MV-4-11 (cell line): ENCODE measurements around the gene PLA2G5.
"Not testable (repeated sequence)": the region's sequence is repeated elsewhere in the genome, so short reads cannot be mapped to it uniquely, and the experiment has no call there.

ENCODE experiments used
- DNase-seq: peaks from one replicate; lab custom pipeline; 2025; lab: John Stamatoyannopoulos, UW

The PLA2G5 gene

DNA sequence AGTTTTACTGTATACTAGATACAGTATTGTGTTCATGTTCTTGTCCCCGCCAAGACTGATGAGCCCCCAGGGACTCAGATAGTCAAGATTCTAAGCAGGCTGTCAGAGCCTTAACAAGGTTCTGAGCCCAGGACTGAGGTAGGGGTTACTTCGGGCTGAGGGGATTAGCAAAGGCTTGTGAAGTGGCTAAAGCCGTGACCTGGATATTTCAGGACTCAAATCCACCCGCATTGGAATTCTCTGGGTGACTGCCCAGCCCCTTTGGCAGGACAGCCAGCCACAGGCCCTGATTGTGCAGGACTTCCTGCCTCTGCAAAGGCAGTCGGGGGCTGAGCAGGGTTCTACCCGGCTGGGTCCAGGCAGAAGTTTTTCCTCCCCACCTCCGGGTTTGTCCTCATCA lies at the start of gene PLA2G5:
PLA2G5 (plus strand) TSS at position 321 of the 400 bp plus-strand sequence. CDS start 14,637 bp downstream, outside the sequence.
- DNase-seq: no peak

DNA sequence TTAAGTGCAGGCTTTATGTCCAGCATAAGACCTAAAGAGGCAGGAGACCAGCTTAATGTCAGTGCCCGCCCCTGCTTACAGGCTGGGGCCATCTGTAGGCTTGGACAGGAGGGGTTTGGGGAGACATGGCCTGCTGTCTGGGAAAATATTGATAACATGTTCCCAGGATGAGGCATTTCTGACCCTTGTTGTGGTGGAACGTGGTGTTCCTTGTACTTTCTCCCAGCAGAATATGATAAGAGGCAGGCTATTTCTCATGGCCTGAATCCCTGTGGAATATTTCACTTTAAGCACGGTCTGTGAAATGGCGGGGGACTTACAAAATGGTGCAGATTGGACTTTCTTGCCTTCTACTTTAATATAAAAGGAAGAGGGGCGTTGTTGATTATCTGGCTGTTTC lies 41.9 kb upstream of the PLA2G5 start:
- DNase-seq: no peak

DNA sequence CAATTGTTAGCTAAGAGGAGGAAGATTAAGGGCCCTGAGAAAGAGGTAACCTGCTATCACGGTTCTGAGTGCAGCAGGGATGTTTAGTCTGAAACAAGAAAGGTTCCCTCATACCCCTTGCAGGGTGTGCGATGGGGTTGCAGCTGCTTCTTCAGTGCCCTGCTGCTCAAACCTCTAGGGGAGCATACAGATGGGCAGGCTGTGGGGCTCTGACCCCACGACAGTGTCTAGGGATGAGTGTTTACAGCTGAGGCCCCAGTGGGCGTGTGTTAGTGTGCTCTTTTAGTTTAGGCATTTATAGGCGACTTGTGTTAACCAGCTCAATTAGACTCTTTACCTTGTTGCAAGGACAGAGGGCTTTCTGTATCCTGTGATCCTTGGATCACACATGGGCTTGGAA lies 41.3 kb upstream of the PLA2G5 start:
- DNase-seq: no peak

DNA sequence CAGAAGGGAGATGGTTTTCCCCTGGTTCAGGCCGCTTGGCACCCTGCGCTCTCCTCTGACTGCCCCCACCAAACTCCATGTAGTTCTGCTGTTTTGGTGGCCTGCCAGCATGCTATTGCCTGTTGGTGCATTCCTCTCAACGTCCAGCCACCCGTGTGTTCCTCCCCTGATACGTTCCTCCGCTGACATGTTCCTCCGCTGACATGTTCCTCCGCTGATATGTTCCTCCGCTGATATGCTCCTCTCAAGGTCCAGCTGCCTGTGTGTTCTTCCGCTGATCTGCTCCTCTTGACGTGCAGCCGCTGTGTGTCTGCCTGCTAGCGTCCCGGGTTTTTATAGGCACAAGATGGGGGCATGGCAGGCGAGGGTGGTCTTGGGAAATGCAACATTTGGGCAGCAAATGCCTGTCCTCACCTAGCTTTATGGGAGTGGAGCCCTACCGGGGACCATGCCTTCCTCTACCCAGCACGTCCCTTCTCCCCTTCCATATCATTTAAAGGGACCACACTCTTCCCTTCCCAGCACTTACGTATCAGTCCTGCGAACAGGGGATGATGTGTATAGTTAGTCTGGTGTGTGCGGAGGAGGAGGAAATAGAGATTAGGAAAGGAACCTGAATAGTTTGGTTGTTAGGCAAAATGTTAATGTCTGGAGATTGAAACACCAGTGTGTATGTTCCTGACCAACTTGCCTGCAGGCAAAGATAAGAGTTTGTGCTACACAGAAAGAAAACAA lies 40.6 kb upstream of the PLA2G5 start:
- no peak for DNase-seq

DNA sequence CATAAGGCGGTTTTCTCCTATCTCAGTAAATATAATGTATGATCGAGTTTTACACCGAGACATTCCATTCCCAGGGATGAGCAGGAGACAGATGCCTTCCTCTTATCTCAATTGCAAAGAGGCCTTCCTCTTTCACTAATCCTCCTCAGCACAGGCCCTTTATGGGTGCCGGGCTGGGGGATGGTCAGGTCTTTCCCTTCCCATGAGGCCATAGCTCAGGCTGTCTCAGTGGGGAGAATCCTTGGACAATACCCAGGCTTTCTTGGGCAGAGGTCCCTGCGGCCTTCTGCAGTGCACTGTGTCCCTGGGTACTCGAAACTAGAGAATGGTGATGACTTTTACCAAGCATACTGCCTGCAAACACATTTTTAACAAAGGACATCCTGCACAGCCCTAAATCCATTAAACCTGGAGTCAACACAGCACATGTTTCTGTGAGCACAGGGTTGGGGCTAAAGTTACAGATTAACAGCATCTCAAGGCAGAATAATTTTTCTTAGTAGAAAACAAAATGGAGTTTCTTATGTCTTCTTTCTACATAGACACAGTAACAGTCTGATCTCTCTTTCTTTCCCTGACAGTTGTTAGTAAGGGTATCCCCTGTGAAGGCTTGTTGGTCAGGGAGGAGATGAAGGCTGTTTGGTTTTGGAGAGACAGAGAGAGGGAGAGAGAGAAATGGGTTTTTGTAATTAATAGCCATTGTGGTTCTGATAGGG lies 39.4 kb upstream of the PLA2G5 start:
- DNase-seq: peak; percentile 41

DNA sequence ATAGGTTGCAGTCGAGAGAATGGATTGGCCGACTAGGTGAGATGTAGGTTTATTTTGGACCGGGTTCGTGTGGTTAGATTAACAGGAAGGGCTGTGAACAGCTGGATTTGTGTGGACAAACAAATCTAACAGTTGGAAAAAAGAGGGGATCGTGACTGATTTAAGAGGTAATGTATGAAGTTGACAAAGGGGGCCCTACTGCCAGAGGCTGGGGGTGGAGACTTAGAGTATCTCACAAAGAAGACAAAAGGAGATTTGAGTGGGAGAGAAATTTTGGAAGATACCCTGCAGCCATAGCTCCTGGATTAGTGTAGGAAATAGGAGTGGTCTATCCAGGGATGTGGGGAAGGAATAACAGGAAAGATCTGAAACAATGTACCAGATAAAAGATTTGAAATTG lies 38.8 kb upstream of the PLA2G5 start:
- DNase-seq: no peak

- DNase-seq: no peak
Measured at GRCh38 chr1:20031836-20032235, 38.2 kb upstream of the PLA2G5 start.

- DNase-seq: no peak
Measured at GRCh38 chr1:20032425-20032824, 37.6 kb upstream of the PLA2G5 start.

DNA sequence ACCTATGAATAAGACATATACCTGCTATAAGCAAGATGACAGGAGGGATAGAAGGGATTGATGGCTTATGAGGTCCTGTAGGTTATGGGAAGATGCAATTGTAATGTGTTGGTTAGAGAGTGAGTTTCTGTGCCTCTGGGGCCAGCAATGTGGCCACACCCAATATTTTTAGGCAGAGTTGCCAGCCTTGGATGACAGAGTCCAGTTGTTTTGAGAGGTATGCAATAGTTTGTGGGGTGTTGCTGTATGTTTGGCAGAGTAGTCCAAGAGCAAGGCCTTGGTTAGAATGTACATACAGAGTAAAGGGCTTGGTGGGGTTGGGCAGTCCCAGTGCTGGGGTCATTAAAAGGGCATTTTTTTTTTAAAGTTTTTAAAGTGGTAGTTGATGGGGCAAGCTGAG lies 36.6 kb upstream of the PLA2G5 start:
- no peak for DNase-seq

DNA sequence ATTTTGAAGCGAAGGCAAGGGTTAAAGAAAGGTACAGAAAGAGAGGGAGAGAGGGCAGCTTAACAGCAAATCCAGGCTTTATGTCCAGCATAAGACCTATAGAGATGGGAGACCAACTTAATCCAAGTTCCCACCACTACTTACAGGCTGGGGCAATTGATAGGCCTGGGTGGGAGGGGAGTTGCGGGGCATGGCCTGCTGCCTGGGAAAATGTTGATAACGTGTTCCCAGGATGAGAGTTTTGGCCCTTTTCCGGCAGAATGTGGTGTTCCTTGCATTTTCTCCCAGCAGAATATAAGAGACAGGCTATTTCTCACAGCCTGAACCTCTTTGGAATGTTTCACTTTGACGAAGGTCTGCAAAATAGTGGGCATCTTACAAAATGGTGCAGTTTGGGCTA lies 34.9 kb upstream of the PLA2G5 start:
- DNase-seq: no peak

DNA sequence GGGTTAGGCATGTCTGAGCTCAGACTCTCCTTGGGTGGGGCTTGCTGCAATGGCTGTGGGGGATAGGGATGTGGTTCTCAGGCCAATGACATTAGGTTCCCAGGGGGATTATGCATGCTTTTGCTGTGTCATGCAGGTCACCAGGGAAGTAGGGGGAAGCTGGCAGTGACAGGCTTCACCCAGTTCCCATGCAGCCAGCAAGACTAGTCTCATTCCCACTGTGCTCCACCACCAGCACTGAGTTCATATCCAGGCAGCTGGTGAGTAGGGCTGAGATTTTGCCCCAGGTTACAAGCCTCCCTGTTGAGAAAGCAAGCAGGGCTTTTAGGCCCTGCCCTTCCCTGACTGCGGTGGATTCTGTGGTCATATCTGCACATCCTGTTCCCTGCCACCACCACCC lies 32.1 kb upstream of the PLA2G5 start:
- peak; percentile 52 for DNase-seq

DNA sequence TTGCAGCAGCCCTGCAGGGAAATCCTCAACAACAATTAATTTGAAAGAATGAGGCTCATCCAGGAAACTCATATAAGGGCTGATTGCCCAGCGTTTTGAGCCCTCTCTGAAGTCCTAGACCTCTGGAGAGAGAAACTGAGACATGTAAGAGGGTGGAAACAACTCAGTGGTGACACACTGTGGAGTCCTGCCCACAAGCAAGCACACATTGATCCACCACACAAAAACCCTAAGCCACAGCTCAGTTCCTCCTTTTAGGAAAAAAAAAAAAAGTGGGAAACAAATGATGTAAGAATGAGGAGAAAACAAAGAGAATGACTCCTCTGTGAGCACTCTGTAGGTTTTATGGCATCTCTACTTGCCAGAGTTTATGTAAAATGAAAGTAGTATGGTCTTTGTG lies 22.9 kb upstream of the PLA2G5 start:
- DNase-seq: peak; percentile 93

GRCh38 chr1:20048563-20048962 lies 21.4 kb upstream of the PLA2G5 start:
- DNase-seq: no peak

DNA sequence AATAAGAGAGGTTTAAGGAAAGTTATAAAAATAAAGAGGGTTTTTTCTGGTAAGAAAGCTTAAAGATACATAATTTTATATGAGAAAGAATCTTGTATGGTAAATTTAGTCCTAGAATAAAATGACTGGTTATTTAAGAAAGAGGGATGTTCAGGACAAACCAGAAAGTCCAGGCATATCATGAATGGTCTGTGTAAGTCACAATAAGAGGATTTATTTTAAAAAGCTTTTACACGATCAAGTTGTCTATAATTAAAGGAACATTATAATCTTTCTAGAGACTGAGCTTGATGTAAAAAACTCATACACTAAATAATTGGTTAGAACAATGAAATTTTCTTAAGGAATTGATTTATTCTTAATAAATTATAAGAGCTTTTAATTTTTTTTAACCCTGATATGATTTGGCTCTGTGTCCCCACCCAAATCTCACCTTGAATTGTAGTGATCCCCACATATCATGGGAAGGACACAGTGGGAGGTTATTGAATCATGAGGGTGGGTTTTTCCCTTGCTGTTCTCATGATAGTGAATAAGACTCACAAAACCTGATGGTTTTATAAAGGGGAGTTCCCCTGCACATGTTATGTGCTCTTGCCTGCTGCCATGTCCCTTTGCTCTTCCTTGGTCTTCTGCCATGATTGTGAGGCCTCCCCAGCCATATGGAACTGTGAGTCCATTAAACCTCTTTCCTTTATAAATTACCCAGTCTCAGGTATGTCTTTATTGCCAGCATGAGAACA lies 20.8 kb upstream of the PLA2G5 start:
- not testable (repeated sequence) for DNase-seq

- DNase-seq: peak; percentile 37
Measured at GRCh38 chr1:20051218-20051829, 18.7 kb upstream of the PLA2G5 start.

- DNase-seq: no peak
Measured at GRCh38 chr1:20052386-20052785, 17.6 kb upstream of the PLA2G5 start.

GRCh38 chr1:20057886-20058420 lies 12.0 kb upstream of the PLA2G5 start:
- no peak for DNase-seq

GRCh38 chr1:20058531-20058930 lies 11.5 kb upstream of the PLA2G5 start:
- DNase-seq: peak; percentile 94

DNA sequence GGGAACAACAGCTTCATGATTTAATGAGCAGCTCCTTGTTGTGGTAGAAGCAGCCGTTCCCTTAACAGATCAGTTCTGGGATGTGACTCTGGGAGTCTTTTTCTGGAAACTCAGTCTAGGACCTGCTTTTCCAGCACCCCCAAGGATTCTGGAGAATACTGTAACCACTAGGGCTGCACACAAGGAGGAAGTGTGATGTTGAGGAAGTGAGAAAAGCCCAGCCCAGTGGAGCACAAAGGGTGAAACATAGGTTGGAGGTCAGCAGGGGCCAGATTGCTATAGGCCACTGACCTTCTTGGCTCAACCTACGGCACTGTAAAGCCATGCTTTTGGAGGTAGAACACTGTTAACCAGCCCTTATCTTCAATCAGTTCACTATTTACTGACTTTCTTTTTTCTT lies 10.1 kb upstream of the PLA2G5 start:
- DNase-seq: peak; percentile 82

GRCh38 chr1:20060791-20061190 lies 9.2 kb upstream of the PLA2G5 start:
- DNase-seq: not testable (repeated sequence)

DNA sequence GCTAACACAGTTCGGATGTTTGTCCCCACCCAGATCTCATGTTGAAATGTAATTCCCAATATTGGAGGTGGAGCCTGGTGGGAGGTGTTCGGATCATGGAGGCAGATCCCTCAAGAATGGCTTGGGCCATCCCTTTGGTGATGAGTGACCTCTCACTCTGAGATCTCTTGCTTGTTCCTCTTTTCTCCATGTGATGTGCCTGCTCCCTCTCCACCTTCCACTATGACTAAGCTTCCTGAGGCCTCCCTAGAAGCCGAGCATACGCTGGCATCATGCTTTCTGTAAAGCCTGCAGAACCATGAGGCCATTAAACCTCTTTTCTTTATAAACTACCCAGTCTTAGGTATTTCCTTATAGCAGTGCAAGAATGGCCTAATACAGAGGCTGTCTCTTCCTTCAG lies 8.1 kb upstream of the PLA2G5 start:
- peak; percentile 85 for DNase-seq

- peak; percentile 63 for DNase-seq
Measured at GRCh38 chr1:20063861-20064292, 6.1 kb upstream of the PLA2G5 start.
